Heart right ventricle (tissue), 16 donors: ENCODE data around the gene PRC1. TPM values are rescaled to one million over a fixed set of nuclear protein-coding genes. Genes with fewer than 3 reads are reported as not detected.
A peak's percentile ranks its signal among the peaks of the same experiment; 100 is the strongest.

ENCODE experiments used
- ATAC-seq, 8 donors: fragments of 200-7000 bp; cut with Tn5 transposase; one replicate each; pipeline ENCODE4 v1.9.1; 2020; ENCODE audit warnings: mild to moderate bottlenecking in 8 of 8, moderate library complexity in 8 of 8, moderate number of reproducible peaks in 1 of 8
- DNase-seq, 2 donors: peaks; one replicate each; pipeline ENCODE4 v3.0.0-alpha.2; 2020
- H3K27ac ChIP-seq, 10 donors: fragments of 200-600 bp; sonication (generic) in 2 of 10; one replicate each; pipeline versions ENCODE4 v1.5.0 to v1.8.0; 2020 to 2022; ENCODE audit warnings: mild to moderate bottlenecking in 3 of 10
- H3K27me3 ChIP-seq, 7 donors: fragments of 200-600 bp; one replicate each; pipeline ENCODE4 v1.8.0; 2021 to 2022; ENCODE audit warnings: mild to moderate bottlenecking in 2 of 7
- H3K36me3 ChIP-seq, 9 donors: fragments of 200-600 bp; sonication (generic) in 1 of 9; one replicate each; pipeline versions ENCODE4 v1.5.0 to v1.8.0; 2020 to 2022; ENCODE audit warnings: mild to moderate bottlenecking in 2 of 9
- H3K4me1 ChIP-seq, 9 donors: fragments of 200-600 bp; sonication (generic) in 1 of 9; one replicate each; pipeline versions ENCODE4 v1.5.0 to v1.8.0; 2020 to 2022; ENCODE audit warnings: mild to moderate bottlenecking in 4 of 9
- H3K4me3 ChIP-seq, 10 donors: fragments of 200-600 bp; sonication (generic) in 2 of 10; one replicate each; pipeline versions ENCODE4 v1.5.0 to v1.8.0; 2020 to 2022; ENCODE audit warnings: mild to moderate bottlenecking in 7 of 10, moderate library complexity in 2 of 10
- H3K9me3 ChIP-seq, 11 donors: fragments of 200-600 bp in 10 of 11; sonication (generic) in 2 of 11; one replicate each; pipeline versions ENCODE4 v1.5.0 to v1.8.0; 2013 to 2022; ENCODE audit warnings: mild to moderate bottlenecking in 2 of 11, control low read depth in 1 of 11, moderate library complexity in 1 of 11
- WGBS, 2 donors: extraction: QIAGEN DNeasy Blood & Tissue Kit; methylation state at CpG; one replicate each; pipeline ENCODE4 v1.1.7; 2013; ENCODE audit warnings: inconsistent platforms in 1 of 2; 5-methylcytosine and 5-hydroxymethylcytosine counted together
- intact Hi-C, 10 donors: fragments of 100-400 bp; cut with DNase I; formaldehyde crosslinking; loops; one replicate each; pipeline versions ENCODE4 v1.11.1 to v1.14.2; 2022
- polyA plus RNA-seq, 2 donors: library from polyadenylated mRNA; stranded (reverse); fragments of 200-250 nt; gene quantifications; one replicate each; pipeline ENCODE4 v1.2.3, GENCODE V29; 2013
- total RNA-seq, 10 donors: library from RNA; stranded (reverse); fragmentation: NEBNext Ultra II Directional in 3 of 10; extraction: Animal tissue kit (Norgen Biotek cat#: 25700) in 3 of 10; gene quantifications; one replicate each; pipeline versions ENCODE4 v1.2.1 to v1.2.4, GENCODE V29; 2021 to 2023
- TF ChIP-seq, protein P1 (sequence below), 9 donors: fragments of 200-600 bp; sonication (generic) in 2 of 9; IDR thresholded peaks; one replicate each; pipeline versions ENCODE4 v1.5.0 to v1.8.0; 2021 to 2022; ENCODE audit warnings: antibody characterized with exemption in 9 of 9, mild to moderate bottlenecking in 5 of 9, moderate library complexity in 1 of 9
- donor health status: Arrhythmogenic right ventricular cardiomyopathy.
- donor health status: ischemic (EF 13 %, LVEDD 7.1; RV severe dilation, severe dysfunction).
- donor health status: healthy with polysubstance abuse.
- donor health status: DM: no; HTN: yes; CAD: no.
- donor health status: DM: no; HTN: no; CAD: no.
- donor health status: ischemic (EF 25% LVEDD 6.9; RV normal size, moderate dysfunction).
- donor health status: ischemic (EF 25% LVEDD 5.7; RV mildly dilated, moderate dysfunction).
- donor health status: healthy.
- donor health status: DM: yes; HTN: yes; CAD: no.
- donor health status: Ischemic cardiomyopathy.
- donor health status: ischemic (EF 35%, LVEDD 5.7; RV mildly dilated, moderate dysfunction).
- donor health status: nonischemic (EF 11% LVEDD 7.7; RV severe dilation, severe dysfunction).
- donor health status: DM: yes; HTN: yes; CAD: no.
- donor health status: PGD.
- donor health status: ischemic (EF 29% LVEDD 5.4; RV normal size, mild dysfunction).
- donor health status: nonischemic (EF 23%, LVEDD 6.1; RV moderate dilation, normal function).

The PRC1 gene
- total and polyA plus RNA-seq, 12 donors: 2.1 to 16.2 (median 4.6) TPM

DNA sequence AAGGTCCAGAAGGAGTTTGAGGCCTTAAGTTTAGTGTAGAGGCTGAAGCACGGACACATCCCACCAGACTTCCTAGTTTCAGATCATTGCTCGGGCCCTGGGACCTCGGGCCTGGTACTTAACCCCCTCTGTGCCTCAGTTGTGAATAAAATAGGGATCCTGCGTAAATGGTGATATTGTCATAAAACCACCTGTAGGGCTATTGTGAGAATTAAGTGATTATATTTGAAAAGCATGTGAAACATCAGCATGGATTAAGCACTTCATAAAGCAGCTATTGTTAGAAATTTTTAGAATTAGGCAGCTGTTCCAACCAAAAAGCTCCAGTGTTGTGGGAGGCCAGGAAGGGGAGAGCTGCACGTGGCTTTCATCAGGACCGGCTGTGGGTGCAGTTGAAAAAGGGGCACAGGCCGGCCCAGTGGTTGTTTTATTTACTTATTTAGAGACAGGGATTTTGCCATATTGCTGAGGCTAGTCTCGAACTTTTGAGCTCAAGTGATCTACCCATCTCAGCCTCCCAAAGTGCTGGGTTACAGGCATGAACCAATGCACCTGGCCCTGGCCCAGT, 35.2 kb downstream of the PRC1 start:
- peaks cover 0 to 45% (median 6%) of the 10 kb centered on the region in 9 donors for H3K36me3 ChIP-seq
- H3K4me1 ChIP-seq: peaks cover 0 to 56% (median 32%) of the 10 kb centered on the region in 9 donors
- H3K9me3 ChIP-seq: no peaks in the 10 kb centered on the region
- TF ChIP-seq, protein P1, sequence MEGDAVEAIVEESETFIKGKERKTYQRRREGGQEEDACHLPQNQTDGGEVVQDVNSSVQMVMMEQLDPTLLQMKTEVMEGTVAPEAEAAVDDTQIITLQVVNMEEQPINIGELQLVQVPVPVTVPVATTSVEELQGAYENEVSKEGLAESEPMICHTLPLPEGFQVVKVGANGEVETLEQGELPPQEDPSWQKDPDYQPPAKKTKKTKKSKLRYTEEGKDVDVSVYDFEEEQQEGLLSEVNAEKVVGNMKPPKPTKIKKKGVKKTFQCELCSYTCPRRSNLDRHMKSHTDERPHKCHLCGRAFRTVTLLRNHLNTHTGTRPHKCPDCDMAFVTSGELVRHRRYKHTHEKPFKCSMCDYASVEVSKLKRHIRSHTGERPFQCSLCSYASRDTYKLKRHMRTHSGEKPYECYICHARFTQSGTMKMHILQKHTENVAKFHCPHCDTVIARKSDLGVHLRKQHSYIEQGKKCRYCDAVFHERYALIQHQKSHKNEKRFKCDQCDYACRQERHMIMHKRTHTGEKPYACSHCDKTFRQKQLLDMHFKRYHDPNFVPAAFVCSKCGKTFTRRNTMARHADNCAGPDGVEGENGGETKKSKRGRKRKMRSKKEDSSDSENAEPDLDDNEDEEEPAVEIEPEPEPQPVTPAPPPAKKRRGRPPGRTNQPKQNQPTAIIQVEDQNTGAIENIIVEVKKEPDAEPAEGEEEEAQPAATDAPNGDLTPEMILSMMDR (IDR thresholded peaks at IDR 0.05): no peak
- intact Hi-C loops: loop anchor here (1.0 to 10.0 kb wide), 11 partner anchors 33 to 313 kb away; partner anchors contain the start of genes PRC1 (in 2 of the 10) and VPS33B (in 1 of the 10)
- H3K27ac ChIP-seq: peak overlapping the region in 5 of 10 donors; percentile 13 to 67 (median 41)
- no peaks in the 10 kb centered on the region for H3K27me3 ChIP-seq
- DNase-seq (no peak), ATAC-seq (no peak)
- 76 to 78% methylated on average over 8 of the region's 8 CpGs for WGBS, 2 donors
- H3K4me3 ChIP-seq: no peak overlapping the region

DNA sequence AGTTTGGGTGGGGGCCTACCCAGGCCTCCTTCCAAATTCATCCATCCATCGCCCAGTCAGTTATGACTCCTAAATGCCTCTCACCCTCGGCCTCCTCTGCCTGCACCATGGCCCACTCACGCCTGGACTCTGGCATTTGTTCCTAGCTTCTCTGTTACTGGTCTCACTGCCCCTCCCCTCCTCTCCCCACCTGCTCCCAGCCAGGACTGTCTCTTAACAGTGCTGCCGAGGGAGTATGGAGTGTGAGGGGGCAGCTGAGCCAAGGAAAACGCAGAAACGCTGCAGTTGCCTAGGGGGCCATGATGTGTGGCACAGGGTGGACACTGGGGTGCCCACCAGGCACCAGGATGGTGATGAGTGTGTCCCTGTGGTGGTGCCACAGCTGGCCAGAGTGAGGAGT, 36.5 kb downstream of the PRC1 start:
- ATAC-seq: no peak
- no peak for DNase-seq
- TF ChIP-seq, protein P1 (IDR thresholded peaks at IDR 0.05): no peak
- Histone ChIP-seq H3K4me1 (peaks cover 0 to 56% (median 32%) of the 10 kb centered on the region in 9 donors), H3K9me3 (no peaks in the 10 kb centered on the region), H3K27ac (peak overlapping the region in 4 of 10 donors; percentile 57 to 77 (median 58)), H3K36me3 (peaks cover 0 to 45% (median 13%) of the 10 kb centered on the region in 9 donors), H3K4me3 (peak overlapping the region in 8 of 10 donors; percentile 64 to 84 (median 75)), H3K27me3 (no peaks in the 10 kb centered on the region)
- intact Hi-C loops: loop anchor here (2.0 to 10.0 kb wide), 14 partner anchors 35 to 315 kb away; partner anchors contain the start of genes PRC1 (in 2 of the 10) and VPS33B (in 1 of the 10)
- WGBS, 2 donors: 79 to 82% methylated on average over 6 of the region's 6 CpGs

DNA sequence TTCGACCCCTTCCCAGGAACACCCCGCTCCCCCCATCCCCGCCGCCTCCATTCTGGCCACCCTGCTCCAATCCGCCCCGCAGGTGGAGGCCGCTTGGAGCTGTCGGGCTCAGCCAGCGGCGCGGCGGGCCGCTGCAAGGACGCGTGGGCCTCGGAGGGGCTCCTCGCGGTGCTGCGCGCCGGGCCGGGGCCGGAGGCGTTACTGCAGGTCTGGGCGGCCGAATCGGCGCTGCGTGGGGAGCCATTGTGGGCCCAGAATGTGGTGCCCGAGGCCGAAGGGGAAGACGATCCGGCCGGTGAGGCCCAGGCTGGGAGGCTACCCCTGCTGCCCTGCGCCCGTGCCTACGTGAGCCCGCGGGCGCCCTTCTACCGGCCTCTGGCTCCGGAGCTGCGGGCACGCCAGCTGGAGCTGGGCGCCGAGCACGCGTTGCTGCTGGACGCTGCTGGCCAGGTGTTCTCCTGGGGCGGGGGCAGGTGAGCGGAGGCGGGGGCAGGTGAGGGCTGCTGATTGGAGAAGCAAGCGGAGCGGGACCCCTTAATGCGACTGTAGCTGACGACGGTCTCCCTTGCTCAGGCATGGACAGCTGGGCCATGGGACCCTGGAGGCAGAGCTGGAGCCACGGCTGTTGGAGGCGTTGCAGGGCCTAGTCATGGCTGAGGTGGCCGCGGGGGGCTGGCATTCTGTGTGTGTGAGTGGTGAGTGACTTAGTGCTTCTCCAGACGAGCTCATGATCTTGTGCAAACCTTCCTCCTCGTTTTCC, 37.1 kb downstream of the PRC1 start:
- intact Hi-C loops: loop anchor here (2.0 to 10.0 kb wide), 14 partner anchors 35 to 315 kb away; partner anchors contain the start of genes PRC1 (in 2 of the 10) and VPS33B (in 1 of the 10)
- H3K36me3 ChIP-seq: peaks cover 0 to 45% (median 17%) of the 10 kb centered on the region in 9 donors
- no peaks in the 10 kb centered on the region for H3K27me3 ChIP-seq
- DNase-seq (peak in 1 of 2 donors; percentile 35), ATAC-seq (peak in 5 of 8 donors; percentile 0 to 13 (median 4))
- peak overlapping the region; percentile 43 to 84 (median 75) for H3K4me3 ChIP-seq
- no peaks in the 10 kb centered on the region for H3K9me3 ChIP-seq
- 16 to 22% methylated on average over 60 to 63 of the region's 63 CpGs for WGBS, 2 donors
- peak overlapping the region in 9 of 10 donors; percentile 36 to 77 (median 58) for H3K27ac ChIP-seq
- peaks cover 0 to 56% (median 32%) of the 10 kb centered on the region in 9 donors for H3K4me1 ChIP-seq
- TF ChIP-seq, protein P1 (IDR thresholded peaks at IDR 0.05): no peak
